Esophagus squamous epithelium (tissue), 4 donors: Measurements from ENCODE around the gene COPG1.

Source experiments
- POLR2A ChIP-seq, 4 donors: fragments of 450-650 bp; IDR thresholded peaks; one replicate each; pipeline ENCODE4 v1.6.1; 2017; ENCODE audit warnings: antibody characterized with exemption in 4 of 4, mild to moderate bottlenecking in 4 of 4, moderate library complexity in 3 of 4
- TF ChIP-seq, protein P1 (sequence below), 6 experiments: fragments of 450-650 bp in 4 of 6; fragments of 200-600 bp in 2 of 6; sonication (generic) in 2 of 6; IDR thresholded peaks; one replicate each; pipeline ENCODE4 v1.5.1; 2016 to 2019; ENCODE audit warnings: antibody characterized with exemption in 6 of 6, mild to moderate bottlenecking in 4 of 6, moderate library complexity in 4 of 6

DNA sequence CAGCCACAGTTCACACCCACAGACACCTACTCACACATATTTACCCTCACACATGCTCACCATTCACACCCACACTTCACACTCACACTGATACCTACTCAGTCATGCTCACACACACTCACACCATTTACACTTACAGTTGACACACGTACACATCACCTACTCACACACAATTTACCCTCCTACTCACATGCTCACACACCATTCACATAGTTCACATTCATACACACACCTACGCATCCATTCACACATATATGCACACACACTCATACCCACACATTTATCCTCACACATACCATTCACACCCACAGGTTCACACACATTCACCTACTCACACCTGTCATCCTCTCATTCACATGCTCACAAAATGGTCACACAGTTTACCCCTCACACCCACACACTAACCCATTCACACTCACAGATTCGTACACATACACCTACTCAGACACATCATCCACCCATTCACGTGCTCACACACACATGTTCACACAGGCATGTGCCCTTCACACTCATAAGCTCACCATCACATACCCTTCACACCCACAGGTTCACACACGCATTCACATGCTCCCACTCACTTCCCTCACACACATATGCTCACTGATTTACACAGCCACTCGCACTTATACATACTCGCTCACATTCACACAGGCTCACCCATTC, 71.5 kb downstream of the COPG1 start:
- TF ChIP-seq POLR2A (IDR thresholded peaks at IDR 0.05): no peak
- TF ChIP-seq, protein P1, sequence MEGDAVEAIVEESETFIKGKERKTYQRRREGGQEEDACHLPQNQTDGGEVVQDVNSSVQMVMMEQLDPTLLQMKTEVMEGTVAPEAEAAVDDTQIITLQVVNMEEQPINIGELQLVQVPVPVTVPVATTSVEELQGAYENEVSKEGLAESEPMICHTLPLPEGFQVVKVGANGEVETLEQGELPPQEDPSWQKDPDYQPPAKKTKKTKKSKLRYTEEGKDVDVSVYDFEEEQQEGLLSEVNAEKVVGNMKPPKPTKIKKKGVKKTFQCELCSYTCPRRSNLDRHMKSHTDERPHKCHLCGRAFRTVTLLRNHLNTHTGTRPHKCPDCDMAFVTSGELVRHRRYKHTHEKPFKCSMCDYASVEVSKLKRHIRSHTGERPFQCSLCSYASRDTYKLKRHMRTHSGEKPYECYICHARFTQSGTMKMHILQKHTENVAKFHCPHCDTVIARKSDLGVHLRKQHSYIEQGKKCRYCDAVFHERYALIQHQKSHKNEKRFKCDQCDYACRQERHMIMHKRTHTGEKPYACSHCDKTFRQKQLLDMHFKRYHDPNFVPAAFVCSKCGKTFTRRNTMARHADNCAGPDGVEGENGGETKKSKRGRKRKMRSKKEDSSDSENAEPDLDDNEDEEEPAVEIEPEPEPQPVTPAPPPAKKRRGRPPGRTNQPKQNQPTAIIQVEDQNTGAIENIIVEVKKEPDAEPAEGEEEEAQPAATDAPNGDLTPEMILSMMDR (IDR thresholded peaks at IDR 0.05): no peak
